HG03460 (cell line): ENCODE results near the gene STRA6.

ENCODE experiments used
- ATAC-seq: cut with Tn5 transposase; IDR thresholded peaks from one replicate; pipeline ENCODE4 v1.9.1; 2021; ENCODE audit not compliant: unreplicated experiment

Gene STRA6

DNA sequence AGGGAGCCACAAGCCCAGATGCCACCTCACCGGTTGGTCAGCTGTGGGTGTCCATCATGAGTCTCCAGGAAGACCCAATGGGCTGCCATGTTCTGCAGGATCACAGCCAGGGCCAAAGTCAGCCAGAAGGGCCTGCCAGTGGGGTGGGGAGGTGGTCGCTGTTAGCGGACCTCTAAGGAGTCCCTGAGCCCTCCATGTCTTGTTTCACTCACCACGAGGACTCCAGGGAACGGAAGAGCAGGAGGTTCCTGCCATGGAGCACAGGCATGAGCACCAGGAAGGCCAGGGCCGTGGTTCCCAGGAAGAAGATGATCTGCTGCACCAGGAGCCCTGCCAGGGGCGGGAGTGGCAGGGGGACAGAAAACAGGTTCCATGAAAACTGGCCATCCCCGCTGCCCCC is 20.5 kb downstream of the STRA6 start:
- ATAC-seq, result no peak

DNA sequence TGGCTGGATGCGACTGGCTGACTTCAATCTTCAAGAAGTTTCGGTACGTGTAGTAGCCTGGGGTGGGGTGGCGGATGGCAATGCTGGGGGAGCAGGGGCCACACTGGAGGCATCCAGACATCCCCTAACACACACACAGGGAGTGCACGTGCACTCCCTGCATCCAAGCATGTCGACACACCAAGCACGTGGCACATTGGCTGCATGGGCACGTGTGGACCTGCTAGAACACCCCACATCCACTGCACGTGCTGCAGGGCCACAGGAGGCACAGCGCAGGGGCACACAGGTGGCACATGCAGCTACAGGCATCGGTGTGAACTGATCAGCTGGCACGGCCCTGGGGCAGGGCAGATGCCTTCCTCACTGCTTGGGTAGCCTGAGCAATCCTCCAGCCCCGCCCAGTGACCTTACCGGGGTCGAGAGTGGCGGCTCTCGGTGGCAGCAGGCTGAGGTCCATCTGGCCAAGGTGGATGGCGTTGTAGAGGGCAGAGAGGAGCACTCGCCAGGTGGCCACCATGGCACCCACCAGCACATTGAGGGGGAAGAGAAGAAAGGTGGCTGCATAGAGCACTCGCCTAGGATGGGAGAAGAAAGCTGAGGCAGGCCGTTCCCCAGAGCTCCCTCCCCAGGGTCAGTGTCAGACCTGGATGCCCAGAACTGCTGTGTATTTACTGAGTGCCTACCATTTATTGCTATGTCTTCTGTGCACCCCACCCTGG is 21.5 kb downstream of the STRA6 start:
- ATAC-seq, result no peak

DNA sequence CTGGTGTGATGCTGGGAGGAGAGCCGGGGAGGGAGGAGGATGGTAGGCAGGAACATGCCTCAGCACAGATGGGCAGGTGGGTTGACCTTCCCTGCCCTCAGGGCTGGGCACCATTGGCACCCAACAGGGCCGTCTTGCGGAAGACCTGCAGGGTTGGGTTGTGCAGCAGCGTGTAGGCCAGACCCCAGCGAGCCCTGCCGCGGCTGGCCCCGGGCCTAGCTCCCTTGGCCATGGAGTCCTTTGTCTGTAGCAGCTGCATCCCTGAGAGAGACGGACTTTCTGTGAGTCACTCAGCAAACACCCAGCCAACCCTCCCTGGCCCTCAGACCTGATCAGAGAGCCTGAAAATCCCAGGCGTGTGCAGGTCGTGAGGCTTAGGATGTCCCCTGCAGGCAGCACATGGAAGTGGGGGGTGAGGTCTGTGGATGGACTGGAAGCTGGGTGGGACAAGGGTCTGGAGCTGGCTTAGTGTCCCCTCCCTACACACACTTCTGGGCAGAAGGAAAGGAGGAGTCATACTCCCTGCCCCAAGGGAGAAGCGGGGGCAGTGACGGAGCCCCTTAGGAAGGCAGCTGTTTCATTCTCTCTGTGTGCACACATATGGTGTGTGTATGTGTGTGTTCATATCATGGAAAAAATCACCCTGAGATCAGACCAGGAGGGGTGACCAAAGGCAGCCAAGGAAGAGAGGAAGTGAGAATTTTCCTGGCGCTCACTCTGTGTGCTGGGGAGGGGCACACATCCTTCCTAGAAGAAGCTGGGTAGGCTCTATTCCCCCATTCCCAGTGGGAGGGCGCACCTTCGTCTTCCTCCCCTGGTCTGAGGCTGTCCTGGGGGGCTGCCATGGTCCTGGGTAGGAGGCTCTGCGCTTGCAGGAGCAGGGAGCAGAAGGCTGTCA is 22.4 kb downstream of the STRA6 start:
- ATAC-seq, result no peak

GRCh38 chr15:74179101-74179841 is 23.3 kb downstream of the STRA6 start:
- no peak for ATAC-seq

GRCh38 chr15:74178326-74179100 is 24.1 kb downstream of the STRA6 start:
- no peak for ATAC-seq

DNA sequence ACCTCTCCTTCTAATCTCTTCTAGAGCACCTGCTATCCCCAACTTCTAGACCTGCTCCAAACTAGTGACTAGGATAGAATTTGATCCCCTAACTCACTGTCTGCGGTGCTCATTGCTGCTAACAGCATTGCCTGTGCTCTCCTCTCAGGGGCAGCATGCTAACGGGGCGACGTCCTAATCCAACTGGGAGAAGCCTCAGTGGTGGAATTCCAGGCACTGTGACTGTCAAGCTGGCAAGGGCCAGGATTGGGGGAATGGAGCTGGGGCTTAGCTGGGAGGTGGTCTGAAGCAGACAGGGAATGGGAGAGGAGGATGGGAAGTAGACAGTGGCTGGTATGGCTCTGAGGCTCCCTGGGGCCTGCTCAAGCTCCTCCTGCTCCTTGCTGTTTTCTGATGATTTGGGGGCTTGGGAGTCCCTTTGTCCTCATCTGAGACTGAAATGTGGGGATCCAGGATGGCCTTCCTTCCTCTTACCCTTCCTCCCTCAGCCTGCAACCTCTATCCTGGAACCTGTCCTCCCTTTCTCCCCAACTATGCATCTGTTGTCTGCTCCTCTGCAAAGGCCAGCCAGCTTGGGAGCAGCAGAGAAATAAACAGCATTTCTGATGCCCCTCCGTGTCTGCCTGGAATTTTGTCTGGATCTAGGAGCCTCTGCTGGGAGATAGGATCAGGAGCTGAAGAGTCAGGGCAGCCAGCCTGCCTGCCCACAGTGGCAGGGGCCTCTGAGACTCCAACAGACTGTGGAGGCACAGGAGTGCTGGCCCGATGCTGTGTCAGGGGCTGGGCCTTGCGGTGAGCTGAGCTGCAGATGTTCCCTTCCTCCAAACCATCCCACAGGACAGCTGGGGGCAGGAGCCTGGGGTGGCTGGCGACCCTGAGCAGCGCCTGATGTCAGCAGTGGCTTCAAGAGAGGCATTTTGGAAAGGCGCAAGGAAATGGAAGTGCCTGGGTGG is 26.0 kb downstream of the STRA6 start:
- no peak for ATAC-seq

- ATAC-seq, result no peak
Observed at GRCh38 chr15:74175271-74176191, 27.1 kb downstream of the STRA6 start.

GRCh38 chr15:74174958-74175253 is 27.7 kb downstream of the STRA6 start:
- no peak for ATAC-seq

DNA sequence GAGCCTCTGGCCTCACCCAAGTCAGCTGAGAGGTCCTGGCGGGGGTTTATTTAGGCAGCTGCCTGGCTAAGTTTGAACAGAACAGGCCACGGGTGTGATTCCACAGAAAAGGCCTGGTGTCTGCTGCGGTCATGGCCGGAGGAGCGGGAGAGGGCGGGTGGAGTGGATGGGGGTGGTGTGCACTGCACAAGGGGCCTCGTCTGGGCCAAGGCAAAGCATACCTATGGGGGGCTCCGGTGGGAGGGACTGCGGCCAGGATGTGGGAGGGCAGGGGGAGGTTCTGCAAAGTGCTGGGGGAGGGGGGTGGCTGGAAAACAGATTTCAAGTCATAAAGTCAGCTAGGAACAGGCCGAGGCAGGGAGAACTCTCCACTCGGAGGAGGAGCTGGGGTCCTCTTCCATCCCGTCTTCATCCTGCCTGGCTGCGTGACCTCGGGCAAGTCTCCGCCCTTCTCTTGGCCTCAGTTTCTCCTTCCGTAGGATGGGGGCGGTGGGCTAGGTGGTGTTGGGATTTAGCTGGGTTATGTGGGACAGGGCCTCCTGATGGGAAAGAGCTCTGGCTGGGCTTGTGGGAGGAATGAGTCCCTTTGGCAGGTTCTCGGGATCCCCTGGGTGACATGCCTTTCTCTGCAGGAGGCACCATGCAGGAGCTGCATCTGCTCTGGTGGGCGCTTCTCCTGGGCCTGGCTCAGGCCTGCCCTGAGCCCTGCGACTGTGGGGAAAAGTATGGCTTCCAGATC is 28.2 kb downstream of the STRA6 start:
- ATAC-seq, result no peak

DNA sequence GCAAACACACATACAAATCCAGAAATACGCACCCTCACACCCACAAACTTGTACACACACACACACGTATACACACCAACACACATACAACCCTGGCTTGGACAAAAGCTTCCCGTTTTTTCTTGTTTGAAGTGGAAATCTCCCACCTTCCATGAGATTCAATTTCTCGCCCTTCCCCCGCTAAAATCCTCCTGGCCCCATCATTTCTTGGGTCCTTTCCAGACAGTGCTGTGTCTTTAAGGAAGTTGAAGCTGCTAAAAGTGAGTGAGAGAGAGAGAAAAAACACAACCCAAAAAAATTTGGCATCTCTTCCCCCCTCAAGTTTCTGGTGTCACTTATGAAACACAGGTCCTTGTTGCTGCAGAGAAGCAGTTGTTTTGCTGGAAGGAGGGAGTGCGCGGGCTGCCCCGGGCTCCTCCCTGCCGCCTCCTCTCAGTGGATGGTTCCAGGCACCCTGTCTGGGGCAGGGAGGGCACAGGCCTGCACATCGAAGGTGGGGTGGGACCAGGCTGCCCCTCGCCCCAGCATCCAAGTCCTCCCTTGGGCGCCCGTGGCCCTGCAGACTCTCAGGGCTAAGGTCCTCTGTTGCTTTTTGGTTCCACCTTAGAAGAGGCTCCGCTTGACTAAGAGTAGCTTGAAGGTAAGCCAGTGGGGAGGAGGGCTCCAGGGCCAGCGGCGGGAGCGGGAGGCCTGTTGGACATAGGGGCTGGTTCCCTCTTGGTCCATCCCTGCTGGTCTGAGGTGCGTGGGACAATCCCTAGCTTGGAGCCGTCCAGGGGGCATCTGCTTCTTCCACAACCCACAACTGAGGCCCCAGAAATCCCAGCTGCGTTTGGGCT is 29.0 kb downstream of the STRA6 start, which contains the start of gene ISLR:
Gene ISLR (plus strand): TSS at position 331 of the 839 bp plus-strand sequence. CDS start 1,149 bp downstream, outside the sequence.
- ATAC-seq, result no peak

GRCh38 chr15:74172701-74173379 is 29.7 kb downstream of the STRA6 start:
- no peak for ATAC-seq

GRCh38 chr15:74171965-74172541 is 30.5 kb downstream of the STRA6 start:
- no peak for ATAC-seq

- no peak for ATAC-seq
Observed at GRCh38 chr15:74170875-74171578, 31.6 kb downstream of the STRA6 start.

- no peak for ATAC-seq
Observed at GRCh38 chr15:74170071-74170844, 32.3 kb downstream of the STRA6 start.

DNA sequence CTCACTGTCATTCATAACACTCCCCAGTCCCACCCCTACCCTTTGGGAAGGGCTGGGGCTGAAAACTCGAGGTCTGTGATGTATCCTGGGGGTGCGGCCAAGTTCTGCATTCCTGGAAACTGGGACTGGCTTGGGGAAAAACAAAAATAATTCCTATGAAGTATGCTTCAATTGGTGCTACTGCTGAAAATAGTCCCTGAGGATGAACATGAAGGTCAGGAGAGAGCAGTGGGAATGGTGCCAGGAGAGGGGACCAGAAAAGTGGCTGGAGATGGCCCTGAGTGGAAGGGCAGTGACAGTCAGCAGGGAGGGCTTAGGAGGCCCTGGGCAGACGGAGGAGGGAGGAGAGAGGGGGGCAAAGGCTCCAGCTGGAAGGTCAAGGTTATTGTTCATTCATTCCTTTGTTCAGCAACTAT is 33.9 kb downstream of the STRA6 start:
- ATAC-seq, result no peak
